Measurements from ENCODE around the gene MYPN.
"Not testable (repeated sequence)": the region's sequence is repeated elsewhere in the genome, so short reads cannot be mapped to it uniquely, and the experiment has no call there.

The MYPN gene

DNA sequence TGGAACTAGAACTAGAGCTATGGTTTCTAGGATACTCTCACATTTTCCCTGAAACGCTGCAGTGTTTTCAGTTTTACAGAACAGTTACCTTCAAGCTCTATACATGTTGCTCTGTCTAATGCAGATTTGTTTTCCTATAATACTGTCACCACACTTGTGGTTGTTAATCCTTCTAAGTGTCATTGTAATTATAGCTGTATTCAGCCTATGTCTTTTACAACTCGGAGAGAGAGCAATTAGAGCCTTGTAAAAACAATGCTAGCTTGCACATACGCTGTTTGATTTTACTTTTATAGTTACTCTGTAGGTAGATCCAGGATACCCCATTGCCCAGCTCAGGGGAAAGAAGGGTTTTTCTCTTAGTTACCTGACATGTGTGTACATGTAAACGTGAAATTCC lies 67.5 kb downstream of the MYPN start:
- no peak for DNase-seq (ENCODE audit: low read depth)

GRCh38 chr10:68178592-68178991 lies 69.3 kb downstream of the MYPN start:
- no peak for DNase-seq (ENCODE audit: low read depth)

DNA sequence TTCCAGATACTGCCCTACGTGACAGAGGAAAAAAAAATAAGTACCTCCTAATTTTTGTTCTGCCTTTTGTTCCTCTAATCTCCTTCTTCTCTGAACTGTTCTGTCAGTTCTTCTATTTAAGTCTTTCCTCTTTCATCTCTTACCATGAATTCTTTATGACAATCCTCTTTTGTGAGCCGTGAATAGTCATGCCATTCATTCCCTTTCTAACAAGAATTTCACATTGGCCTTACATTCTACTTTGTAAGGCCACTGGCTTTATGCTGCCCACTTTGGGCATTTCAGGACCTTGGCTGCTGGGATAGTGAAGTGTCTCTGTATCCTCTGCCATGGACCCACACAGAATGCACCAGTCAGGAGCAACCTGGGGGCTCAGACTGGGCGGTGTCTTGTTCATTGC lies 69.7 kb downstream of the MYPN start:
- DNase-seq (ENCODE audit: low read depth) = no peak

GRCh38 chr10:68180490-68180889 lies 71.2 kb downstream of the MYPN start:
- no peak for DNase-seq (ENCODE audit: low read depth)

DNA sequence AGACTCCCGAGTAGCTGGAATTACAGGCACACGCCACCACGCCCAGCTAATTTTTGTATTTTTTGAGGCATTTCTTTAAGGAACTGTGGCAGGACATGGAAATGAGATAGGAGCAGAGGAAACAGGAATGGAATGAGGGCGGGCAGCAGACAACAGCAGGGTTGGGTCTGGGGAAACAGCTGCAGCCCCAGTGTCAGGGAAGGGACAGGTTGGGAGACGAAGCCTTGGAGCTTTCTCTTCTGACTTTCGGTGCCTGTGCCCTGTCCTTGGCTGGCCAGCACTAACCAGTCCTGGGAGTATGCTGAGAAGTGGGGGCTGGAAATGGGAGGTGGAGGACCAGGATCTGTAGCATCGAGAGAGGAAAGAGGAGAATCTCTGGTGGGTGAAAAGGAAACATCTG lies 75.3 kb downstream of the MYPN start:
- DNase-seq (ENCODE audit: low read depth) = no peak

DNA sequence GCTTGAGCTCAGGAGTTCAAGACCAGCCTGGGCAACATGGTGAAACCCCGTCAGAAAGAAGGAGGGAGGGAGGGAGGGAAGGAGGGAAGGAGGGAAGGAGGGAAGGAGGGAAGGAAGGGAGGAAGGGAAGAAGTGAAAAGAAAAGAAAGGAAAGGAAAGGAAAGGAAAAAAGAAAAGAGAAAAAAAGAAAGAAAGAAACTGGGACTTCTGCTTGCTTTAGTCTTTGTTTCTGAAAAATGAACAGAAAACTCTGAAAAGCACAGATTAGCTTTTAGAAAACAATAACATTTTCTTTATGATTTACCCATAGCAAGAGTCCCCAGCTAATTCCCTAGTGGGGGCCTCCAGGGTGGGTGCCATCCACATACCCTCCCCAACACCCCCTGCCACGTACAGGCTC lies 75.8 kb downstream of the MYPN start:
- DNase-seq (ENCODE audit: low read depth) = no peak

DNA sequence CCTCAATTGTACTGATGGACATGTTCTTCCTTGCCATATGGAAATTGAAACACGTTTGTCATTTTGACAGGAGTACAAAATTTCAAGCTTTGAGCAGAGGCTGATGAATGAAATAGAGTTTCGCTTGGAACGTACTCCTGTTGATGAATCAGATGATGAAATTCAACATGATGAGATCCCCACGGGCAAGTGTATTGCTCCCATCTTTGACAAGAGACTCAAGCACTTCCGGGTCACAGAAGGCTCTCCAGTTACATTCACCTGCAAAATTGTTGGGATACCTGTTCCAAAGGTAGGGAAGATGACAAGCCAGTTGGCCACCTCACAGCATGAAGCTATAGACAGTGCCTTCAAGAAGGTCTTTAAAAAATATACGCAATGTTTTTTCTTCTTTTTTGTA lies 79.5 kb downstream of the MYPN start:
- DNase-seq (ENCODE audit: low read depth) = no peak

DNA sequence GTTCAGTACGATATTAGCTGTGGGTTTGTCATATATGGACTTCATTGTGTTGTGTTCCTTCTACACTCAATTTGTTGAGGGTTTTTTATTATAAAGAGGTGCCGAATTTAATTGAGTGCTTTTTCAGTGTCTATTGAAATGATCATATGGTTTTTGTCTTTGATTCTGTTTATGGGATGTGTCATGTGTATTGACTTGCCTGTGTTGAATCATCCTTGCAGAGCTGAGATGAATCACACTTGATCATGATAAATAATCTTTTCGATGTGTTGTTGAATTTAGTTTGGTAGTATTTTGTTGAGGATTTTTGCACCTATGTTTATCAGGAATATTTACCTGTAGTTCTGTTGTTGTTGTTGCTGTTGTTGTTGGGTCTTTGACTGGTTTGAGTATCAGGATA lies 82.8 kb downstream of the MYPN start:
- DNase-seq (ENCODE audit: low read depth) = no peak

GRCh38 chr10:68194290-68194689 lies 85.0 kb downstream of the MYPN start:
- no peak for DNase-seq (ENCODE audit: low read depth)

DNA sequence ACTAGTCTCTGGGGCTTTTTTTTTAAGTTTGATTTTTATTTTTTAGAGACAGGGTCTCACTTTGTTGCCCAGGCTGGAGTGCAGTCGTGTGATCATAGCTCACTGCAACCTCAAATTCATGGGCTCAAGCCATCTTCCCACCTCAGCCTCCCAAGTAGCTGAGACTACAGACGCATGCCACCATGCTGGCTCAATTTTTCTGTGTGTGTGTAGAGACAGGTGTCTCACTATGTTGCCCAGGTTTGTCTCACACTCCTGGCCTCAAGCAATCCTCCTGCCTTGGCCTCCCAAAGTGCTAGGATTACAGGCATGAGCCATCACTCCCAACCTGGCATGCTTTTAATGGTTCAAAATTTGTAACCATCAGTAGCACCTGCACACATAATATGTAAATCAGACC lies 86.5 kb downstream of the MYPN start:
- not testable (repeated sequence) for DNase-seq (ENCODE audit: low read depth)

GRCh38 chr10:68196701-68197100 lies 87.4 kb downstream of the MYPN start:
- DNase-seq (ENCODE audit: low read depth) = no peak

DNA sequence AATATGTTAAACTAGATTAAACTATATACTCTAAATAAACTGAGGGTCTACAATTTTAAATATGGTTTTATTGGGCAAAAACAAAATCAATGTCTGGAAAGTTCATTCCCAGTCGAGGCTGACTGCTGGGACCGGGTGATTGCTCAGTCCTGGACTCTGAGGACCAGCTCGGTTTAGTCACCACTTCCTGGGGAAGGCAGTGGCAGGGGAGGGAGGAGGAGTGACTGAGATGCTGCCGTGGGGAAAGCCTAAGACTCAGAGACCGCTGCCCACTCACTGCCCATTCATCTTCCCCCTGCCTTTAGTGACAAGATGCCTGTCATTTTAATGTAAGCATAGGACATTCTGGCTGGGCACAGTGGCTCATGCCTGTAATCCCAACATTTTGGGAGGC lies 93.7 kb downstream of the MYPN start:
- DNase-seq (ENCODE audit: low read depth) = peak; percentile 16

- peak; percentile 74 for DNase-seq (ENCODE audit: low read depth)
Measured at GRCh38 chr10:68208424-68209042, 99.2 kb downstream of the MYPN start.

GRCh38 chr10:68211669-68212068 lies 102.4 kb downstream of the MYPN start:
- no peak for DNase-seq (ENCODE audit: low read depth)

GRCh38 chr10:68212721-68213352 lies 103.5 kb downstream of the MYPN start:
- DNase-seq (ENCODE audit: low read depth) = peak; percentile 60

GRCh38 chr10:68218786-68219185 lies 109.5 kb downstream of the MYPN start:
- DNase-seq (ENCODE audit: low read depth) = no peak

GRCh38 chr10:68221196-68221595 lies 111.9 kb downstream of the MYPN start:
- no peak for DNase-seq (ENCODE audit: low read depth)

GRCh38 chr10:68222391-68222790 lies 113.1 kb downstream of the MYPN start:
- no peak for DNase-seq (ENCODE audit: low read depth)

GRCh38 chr10:68223535-68224165 lies 114.4 kb downstream of the MYPN start:
- DNase-seq (ENCODE audit: low read depth) = no peak

DNA sequence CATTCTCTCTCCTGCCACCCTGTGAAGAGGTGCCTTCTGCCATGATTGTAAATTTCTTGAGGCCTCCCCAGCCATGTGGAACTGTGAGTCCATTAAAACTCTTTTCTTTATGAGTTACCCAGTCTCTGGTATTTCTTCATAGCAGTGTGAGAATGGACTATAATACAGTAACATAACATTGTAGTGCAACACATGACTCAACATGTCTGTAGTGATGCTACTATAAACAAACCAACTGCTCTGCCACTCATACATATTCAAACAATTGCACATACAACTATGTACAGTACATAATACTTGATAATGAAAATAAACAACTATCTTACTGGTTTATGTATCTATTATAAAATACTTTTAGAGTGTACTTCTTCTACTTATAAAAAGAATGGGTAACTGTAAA lies 115.5 kb downstream of the MYPN start:
- peak; percentile 54 for DNase-seq (ENCODE audit: low read depth)

DNA sequence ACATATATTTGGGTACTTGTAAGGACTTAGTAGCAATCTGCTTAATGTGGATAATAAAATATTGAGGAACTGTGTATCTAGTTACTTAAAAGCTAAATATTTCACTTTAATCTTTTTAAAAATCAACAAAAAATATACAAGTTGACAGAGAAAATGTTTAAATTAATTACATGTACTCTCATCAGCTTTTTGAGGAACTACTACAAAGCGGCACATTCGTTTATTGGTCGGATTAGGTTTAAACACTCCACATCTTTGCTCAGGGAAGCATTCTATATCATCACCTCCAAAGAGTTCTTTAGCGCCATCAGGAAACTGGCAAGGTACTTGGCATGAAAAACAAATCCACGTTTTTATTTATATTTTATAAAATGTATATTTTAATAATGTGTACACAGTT lies 121.0 kb downstream of the MYPN start:
- no peak for DNase-seq (ENCODE audit: low read depth)

DNA sequence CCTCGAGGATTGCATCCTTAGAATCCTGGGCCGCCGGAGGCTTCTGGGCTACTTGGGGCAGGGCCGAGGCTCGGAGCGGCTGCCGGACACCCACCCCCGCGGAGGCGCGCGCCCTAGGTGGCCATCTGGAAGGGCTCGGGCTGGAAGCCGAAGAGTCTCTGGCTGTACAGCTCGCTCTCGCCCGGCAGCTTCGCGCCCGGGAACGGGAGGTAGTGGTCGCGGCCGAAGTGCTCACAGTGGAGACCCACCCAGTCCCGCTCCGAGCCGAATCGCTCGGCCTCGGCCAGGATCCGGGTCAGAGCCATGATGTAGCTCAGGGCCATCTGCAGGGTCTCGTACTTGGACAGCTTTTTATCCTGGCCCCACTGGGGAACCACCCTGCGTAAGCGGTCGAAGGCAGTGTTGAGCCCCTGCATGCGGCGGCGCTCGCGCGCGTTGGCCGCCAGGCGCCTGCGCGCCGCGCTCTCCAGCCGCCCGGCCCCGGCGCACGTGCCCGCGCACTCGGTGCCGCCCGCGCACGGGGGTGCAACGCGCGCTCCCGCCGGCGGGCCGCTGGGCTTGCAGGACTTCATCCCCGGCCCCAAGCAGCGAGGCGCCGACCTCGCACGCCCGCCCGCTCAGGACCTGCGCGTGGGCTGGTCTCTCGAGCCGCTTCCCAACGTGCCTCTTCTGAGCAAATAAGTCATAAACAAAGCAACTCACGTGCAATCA lies 122.0 kb downstream of the MYPN start:
- DNase-seq (ENCODE audit: low read depth) = peak; percentile 53

DNA sequence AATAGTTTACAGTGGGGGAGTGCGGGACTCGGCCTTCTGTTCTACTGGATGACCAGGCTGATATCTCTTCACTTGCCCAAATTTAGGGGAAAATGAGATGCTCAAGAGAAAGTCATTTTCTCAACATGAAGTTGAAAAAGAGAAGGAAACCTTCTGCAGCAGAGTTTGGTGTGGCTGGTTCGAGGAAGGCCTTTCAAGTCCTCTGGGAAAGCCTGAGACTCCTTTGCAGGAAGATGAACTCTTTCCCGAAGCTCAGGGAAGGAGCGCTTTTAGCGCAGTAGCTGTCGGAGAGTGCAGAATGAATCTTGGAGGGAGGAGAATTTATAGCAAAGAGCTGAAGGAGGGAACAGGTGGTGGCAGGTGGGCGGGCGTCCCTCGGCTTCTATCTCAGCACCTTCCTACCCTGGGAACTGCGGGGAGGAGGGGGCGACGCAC lies 122.5 kb downstream of the MYPN start, which contains the start of gene ATOH7:
Gene ATOH7 (minus strand): TSS at position 297 of the 435 bp plus-strand sequence. CDS start 436 bp downstream, outside the sequence.
- no peak for DNase-seq (ENCODE audit: low read depth)
